HG02973 (cell line): ENCODE data around the gene VWCE.

Source experiments
- ATAC-seq: cut with Tn5 transposase; IDR thresholded peaks from one replicate; pipeline ENCODE4 v1.9.1; 2021; ENCODE audit warnings: moderate library complexity; ENCODE audit not compliant: unreplicated experiment

Gene VWCE

DNA sequence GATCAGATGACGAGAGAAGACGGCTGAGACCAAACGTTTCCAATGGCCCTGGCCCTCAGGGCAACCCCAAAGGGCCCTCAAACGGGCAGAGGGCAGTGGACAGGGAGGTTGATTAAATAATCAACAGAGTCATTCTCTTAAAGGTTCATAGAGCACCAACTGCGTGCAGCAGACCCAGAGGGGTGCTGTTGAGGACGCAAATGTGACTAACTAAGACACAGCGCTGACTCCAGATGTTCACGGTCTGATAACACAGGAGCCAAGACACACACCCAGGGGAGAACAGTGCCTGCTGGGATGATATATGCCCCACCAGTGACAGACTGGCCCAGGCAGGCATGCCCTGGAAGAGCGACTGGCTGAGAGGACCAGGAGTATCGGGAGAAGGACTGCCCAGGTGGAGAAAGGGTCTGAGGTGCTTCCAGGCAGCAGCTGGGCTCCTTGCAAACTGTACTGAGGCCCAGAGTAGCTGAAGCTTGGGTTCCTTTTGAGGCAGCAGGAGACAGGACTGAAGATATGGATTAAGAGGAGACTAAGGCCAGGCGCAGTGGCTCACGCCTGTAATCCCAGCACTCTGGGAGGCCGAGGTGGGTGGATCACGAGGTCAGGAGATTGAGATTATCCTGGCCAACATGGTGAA lies 7.7 kb downstream of the VWCE start:
- no peak for ATAC-seq

DNA sequence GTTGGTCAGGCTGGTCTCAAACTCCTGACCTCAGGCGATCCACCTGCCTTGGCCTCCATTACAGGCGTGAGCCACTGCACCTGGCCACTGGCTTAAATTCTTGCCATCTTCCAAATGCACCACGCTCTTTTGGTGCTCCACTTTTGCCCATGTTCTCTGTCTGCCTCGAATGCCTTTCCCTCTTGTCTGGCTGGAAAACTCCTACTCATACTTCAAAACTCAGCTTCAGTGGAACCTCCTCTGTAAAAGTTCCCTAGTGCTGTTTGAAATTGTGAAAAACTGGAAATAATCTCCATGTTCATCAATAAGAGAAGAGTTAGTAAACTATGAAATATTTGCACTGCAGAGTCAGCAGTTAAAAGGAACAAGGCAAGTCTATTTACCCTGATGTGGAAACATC lies 11.5 kb downstream of the VWCE start:
- no peak for ATAC-seq

DNA sequence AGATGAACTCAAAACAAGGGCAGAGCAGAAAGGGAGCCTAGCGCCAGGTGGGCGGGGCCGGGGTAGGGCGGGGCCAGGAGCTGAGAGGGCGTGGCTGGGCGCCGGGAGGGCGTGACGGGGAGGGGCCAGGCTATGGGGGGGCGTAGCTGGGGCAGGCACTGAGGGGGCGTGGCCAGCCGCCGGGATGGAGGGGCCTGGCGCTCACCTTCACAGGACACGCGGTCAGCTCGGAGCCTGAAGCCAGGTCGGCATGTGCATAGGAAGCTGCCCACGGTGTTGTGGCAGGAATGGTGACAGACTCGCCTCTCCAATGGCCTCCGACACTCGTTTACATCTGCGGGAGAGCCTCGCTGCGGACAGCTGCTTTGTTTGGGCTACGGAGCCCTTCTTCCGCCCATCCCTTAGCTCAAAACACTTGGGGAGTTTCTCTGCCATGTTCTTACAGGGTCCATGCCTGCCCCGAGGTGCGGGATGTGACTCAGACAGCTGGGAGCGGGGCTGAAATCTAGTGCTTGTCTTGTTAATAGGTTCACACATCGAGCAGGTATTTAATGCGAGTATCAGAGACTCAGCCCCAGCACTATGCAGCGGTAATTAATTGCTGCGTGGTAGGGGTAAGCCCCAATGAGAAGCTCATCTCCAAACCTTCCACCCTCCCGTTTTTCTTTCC lies 13.4 kb downstream of the VWCE start:
- no peak for ATAC-seq

DNA sequence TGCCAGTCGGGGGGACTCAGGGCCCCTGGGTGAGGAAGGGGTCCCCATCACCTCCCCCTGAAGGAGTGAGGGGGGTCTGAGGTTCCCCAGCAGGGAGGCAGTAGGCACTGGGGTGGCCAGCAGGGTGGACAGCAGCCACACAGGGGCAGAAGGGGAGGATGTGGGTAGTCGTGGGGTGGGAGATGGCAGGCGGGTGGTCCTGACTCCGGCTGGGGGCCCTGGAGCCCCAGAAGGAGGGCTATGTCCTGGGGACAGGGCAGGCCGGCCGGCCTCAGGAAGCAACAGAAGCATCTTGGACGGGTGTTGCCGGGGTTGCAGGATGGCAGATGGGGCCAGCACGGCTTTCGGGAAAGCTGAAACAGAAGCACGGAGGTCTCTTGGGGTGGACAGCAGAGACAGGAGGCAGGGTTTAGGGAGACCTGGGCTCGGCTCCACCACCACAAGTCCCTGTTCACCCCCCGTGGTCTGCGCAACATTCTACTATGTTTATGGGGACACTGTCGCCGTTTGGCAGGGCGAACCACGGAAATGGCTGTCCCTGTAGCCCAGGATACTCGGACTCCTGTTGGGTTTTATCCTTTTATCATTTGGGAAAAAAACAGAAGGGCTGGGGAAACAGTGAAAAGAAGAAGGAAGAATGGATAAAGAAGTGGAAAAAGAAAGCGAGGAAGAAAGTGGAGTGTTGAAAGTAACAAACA lies 14.1 kb downstream of the VWCE start:
- no peak for ATAC-seq

DNA sequence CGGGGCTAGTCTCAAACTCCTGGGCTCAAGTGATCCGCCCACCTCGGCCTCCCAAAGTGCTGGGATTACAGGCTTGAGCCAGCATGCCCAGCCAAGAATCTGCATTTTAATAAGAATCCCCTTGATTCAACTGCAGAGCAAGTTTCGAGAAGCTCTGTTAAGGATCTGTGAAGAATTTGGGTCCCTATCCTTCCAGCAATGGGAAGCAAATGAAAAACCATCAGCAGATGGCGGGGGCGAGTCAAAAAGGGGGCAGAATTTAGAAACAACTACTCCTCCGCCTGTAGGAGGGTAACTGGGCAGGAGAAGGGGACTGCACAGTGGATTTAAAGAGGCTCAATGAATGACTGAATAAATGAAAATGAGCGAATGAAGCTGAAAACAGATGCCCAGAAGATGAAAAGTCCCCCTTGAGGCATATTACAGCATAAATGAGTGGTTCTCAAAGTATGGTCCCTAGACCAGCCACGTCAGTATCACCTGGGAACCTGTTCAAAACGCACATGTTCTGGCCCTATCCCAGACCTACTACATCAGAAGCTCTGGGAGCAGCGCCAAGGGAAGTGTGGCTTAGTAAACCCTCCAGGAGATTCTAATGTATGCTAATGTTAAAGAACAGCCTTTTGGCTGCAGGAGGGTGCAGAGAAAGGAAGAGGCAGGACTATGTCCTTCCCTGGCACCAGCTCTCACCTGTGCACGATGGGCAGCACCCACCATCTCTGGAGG lies 15.0 kb downstream of the VWCE start:
- no peak for ATAC-seq

DNA sequence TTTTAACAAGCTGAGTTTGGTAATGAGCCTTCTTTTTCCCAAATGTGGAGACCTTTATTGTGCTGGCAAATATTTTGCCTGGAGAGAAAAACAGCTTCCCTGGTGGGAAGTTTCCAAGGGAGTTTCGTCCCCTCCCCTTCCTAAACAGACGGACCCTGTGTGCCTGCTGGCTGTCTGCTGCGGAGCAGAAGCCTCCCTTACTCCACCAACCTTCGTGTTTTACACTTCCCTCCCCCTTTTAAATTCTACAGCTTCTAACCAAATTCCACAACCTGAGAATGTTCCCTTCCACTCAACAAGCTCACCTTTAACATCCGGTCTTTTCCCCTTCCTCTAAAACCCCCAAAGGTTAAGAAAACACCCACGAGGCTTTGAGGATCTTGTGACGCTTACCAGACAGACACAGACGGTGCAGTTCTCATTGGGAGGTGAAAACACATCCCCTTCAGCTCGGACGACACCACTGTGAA lies 17.1 kb downstream of the VWCE start:
- ATAC-seq: no peak

DNA sequence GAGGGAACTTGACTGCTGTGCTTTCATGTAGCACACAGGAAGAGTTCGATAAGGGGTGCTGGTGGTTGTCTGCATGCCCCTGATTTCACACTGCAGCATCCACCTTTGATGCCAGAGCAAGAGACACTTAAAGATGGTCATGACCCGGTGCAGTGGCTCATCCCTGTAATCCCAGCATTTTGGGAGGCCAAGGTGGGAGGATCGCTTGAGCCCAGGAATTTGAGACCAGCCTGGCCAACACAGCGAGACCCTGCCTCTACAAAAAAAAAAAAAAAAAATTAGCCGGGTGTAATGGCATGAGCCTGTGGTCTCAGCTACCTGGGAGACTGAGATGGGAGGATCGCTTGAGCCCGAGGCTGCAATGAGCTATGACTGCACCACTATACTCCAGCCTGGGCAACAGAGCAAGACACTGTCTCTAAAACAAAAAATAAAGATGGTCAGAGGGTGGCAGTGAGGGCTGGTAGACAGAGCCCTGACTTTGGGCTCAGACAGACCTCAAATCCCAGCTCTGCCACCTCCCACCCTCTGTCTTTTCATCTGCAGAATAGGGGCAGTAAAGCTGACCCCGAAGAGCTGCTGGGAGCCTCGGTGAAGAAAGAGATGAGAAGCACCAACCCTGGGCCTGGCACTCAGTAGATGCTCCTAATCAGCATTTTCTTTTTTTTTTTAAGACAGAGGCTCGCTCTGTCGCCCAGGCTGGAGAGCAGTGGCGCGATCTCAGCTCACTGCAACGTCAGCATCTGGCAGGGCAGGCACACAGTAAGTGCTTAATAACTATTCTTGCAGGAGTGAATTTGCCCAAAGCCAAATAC lies 17.7 kb downstream of the VWCE start:
- ATAC-seq: no peak

DNA sequence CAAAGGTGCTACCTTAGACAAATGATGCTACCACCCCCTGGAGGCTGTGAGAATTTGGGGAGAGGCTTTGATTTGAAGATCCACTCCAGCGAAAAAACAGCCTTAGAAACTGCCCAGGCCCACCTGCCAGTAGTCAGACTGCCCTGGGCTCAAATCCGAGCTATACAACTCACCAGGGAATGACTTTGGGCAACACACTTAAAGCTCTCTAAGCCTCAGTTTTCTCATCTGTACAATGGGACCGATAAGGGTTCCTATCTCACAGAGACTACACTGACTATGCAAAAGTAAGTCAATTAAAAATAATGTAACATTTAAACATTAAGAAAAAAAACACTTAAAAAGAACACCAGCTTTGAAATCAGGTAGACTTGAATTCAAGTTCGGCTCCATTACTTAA lies 19.9 kb downstream of the VWCE start:
- ATAC-seq: no peak

DNA sequence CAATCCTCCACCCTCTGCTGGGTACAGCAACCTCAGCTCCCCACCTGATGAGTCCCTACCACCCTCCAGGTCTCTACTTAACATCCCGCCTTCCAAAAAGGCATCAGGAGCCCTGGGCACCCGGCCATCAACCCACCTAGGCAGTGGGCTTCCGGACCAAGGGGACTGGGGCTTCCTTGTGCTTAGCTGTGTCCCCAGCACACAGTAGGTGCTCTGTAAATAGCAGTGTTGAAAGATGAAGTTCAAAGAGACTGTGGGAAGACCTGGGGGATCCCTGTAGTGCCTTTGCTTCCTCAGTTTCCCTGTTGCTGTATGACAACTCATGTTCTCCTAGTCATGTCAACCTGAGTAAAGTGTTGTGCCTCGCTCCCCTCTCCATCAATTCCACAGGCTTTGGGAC lies 21.0 kb downstream of the VWCE start:
- no peak for ATAC-seq

DNA sequence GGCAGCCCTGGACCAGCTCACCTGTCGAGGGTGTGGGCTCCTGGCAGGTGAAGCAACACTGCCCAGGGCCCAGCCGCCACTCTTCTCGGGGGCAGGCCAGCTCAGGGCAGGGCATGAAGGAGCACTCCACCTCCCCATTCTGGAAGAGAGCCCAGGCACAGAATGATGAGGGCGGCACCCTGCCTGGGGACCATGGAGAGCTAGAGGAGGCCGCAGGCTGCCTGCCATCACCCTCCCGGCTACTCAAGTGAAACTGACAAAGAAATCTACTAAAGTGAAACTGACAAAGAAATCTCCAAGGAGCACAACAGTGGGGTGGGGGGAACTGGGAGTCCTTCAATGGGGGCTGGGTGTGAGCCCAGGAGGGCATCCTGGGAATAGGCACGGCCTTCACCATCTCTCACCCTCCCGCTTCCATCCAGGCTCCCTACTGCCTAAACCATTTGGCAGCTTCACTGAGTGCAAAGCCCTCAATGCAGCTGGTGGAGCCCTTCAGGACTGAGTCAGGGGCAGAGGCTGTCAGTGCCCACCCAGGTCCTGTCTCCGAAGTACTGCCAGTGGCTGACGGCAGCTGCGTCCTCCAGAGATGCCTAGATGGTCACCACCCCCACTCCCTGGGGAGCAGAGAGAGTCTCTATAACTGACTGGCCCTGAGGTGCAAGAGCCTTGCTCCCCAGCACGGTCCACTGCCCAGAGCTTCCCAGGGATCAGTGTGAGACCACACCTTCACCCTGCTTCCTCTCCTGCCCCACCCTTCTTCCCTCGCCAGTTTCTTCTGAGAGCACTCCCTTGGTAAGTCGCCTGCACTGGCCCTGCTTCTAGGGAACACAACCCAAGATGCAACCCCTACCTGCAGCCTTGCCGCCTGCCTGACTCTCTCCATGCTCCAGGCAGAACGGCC lies 21.7 kb downstream of the VWCE start:
- ATAC-seq: no peak

DNA sequence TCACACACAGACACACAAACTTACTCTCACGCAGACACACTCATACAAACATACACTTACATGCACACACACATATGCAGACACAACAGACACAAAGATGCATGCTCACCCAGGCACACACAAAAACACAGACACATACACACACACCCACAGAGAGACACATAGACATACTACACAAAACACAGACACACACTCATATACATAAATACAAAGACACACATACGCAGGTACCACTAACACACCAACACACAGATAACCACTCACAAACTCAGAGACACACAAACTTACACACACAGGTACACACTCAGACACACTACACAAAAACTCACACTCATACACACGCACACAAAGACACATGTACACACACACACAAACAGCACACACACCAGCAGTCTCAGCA lies 22.4 kb downstream of the VWCE start:
- no peak for ATAC-seq

DNA sequence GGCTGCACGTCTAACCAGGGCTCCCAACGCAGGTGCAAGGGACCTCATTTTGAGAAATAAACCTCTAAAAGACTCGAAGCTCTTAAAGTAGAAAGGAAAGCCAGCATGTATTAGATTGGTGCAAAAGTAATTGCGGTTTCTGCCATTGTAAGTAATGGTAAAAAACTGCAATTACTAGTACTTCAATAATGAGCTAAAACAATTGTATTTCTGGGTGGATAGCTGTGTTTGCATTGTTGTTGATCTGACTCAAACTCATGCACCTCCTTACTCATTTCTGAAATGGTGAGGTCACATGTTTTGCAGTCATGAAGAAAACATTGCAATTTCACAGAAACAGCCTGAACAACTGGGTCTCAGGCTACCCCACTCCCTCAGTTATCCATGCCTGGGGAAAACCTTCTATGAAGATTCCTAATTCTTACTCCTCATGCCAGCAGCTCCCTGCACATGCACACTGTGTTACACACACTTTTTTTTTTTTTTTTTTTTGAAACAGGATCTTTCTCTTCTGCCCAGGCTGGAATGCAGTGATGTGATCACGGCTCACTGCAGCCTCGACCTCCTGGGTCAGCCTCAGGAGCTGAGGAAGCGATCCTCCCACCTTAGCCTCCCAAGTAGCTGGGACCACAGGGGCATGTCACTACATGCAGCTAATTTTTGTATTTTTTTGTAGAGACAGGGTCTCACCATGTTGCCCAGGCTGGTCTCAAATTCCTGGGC lies 24.6 kb downstream of the VWCE start:
- no peak for ATAC-seq

DNA sequence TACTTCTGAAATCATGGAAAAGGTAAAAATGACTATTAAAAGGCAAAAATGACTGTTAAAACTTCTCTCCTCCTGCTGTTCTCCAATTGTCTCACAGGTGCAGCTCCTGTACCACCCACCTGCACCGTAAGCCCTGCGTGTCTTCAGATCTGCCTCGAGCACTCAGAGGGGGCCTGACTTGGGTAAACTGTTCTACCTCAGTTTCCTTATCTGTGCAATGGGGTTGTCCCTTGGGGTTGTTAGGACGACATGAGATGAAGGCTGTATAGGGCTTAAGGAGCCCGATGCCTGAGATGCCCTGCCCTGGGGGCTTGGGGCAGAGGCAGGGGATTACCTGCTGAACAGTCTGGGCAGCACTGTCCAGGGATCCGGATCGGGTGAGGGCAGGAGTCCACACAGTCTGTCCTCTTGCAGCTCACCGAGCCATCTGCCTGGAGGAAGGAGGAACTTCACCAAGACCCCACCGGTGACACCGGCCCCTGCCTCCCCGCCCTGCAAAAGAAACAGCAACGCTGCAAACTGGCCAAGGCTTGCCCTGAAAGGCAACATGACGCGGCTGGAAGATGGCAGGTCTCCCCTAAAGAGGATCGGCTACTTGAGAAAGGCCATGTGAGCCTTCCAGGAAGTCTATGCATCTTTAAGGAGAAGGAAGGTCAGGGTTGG lies 26.4 kb downstream of the VWCE start:
- no peak for ATAC-seq

DNA sequence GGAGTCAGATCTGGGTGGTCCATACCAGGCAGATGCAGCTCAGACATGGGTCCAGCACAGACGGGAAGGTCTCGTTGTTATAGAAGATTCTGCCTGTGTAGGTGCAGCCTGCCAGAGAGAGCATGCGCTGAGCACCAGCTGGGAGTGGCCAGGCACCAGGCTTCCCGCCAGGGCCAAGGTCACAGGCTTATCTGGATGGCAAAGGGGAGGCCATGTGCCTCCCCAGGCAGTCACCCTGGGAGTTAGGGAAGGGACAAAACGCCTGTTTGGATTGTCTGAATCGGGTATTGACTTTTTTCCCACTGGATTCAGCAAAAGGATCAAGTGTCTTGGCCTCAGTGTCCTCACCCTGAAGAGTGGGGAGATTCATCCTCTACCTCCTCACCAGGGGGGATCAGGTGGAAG lies 27.7 kb downstream of the VWCE start:
- no peak for ATAC-seq

DNA sequence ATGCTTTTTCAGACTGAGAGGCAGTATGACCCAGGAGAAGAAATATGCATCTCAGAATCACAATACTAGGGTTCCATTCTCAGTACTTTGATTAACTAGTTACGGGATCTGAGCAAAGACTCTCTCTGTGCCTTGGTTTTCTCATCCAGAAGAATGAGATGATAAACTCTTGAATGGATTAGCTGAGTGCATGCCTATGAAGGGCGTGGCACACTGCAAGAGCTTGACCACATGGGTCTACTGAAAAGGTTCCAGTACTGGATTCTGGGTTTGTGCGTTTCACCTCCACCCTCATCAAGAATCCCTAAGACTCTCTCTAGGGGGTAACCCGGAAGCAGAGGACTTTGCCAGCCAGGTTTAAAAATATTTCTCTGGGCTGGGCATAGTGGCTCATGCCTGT lies 28.5 kb downstream of the VWCE start:
- no peak for ATAC-seq

DNA sequence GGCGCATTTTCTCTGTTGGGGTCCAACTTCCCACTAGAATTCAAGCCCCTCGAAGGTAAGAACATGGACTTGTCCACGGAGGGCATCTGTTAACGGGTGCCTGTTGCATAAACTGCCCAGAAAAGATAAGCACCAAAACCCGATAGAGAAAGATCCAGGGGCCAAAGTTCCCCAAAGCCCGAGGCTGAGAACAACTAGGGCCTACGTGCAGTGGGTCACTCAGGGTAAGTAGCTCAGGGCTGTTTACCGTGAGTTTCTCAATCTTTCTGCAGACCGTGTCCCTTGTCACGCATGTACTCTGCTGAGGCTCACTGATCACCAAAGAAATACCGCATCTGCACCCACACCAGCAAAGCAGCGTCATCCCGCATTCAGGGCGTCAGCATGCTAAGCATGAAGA lies 29.8 kb downstream of the VWCE start:
- no peak for ATAC-seq

DNA sequence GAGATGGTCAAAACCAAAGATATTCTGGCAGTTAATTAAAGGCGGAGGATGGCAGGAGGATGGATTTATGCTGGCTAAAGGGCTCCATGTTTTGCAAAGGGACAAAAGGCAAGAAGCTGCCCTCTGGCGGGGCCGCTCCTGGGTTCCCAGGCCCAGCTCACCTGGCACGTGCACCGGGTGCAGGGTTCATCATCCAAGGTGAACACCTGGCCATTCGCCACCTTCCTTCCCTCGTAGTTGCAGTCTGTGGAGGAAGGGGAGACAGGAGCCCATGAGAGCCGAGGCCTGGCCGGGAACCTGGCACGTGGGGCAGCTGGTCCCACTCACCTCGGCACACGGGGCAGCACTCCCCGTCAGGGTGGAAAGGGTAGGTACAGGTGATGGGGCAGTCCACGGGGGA lies 30.3 kb downstream of the VWCE start:
- no peak for ATAC-seq

DNA sequence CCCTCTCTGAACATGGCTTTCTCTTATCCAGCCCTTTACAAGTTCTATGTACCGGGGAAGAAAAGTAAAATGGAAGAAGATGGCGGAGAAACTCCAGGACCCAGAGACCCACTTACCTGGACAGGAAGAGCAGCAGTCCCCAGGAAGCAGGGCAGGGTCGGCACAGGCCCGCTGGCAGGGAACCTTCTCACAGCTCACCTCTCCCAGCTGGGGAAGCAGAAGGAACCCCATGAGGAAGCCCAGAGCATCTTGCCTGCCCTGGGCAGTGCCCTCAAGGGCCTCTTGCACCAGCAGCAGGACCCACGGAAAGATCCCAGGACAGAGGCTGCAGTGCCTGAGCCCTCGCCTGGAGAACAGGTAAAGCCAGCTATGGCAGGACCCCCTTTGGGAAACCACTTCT lies 30.7 kb downstream of the VWCE start:
- ATAC-seq: no peak

DNA sequence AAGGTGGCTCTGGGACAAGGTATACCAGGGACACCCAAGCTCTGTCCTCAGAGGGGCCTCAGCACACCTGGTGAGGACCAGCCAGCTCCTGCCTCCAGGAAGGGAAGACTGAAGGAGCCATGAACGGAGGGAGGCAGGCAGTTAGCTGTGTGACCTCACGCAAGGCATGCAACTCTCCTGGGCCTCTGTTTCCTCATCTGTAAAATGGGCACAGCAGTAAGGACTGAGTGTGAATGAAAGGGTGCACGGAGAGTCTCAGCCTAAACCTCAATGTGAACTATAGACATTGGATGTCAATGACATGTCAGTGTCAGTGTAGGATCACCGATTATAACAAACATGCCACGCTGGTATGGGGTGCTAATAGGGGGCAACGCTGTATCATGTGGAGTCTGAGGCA lies 35.8 kb downstream of the VWCE start:
- ATAC-seq: no peak
